Urinary bladder (tissue), 4 donors: Measurements from ENCODE around the gene SLC35E1. TPM values are rescaled to one million over a fixed set of nuclear protein-coding genes. Genes with fewer than 3 reads are reported as not detected.
"Not testable (repeated sequence)": the region's sequence is repeated elsewhere in the genome, so short reads cannot be mapped to it uniquely, and the experiment has no call there.

Experiments
- DNase-seq: peaks from one replicate; pipeline ENCODE4 v3.0.0-alpha.2; 2015; ENCODE audit errors: extremely low spot score
- H3K27ac ChIP-seq: one replicate; pipeline ENCODE4 v1.5.1; 2013; ENCODE audit warnings: low read depth, mild to moderate bottlenecking, moderate library complexity
- H3K36me3 ChIP-seq: one replicate; pipeline ENCODE4 v1.6.1; 2013; ENCODE audit warnings: mild to moderate bottlenecking, moderate library complexity; ENCODE audit not compliant: insufficient read depth
- H3K4me1 ChIP-seq: one replicate; pipeline ENCODE4 v1.6.1; 2013; ENCODE audit warnings: mild to moderate bottlenecking, moderate library complexity; ENCODE audit not compliant: insufficient read depth
- H3K4me3 ChIP-seq: one replicate; pipeline ENCODE4 v1.5.1; 2013; ENCODE audit warnings: low read depth, low read length
- WGBS: extraction: QIAGEN DNeasy Blood & Tissue Kit; methylation state at CpG from one replicate; pipeline ENCODE4 v1.1.7; 2013; 5-methylcytosine and 5-hydroxymethylcytosine counted together
- polyA plus RNA-seq: library from polyadenylated mRNA; stranded (reverse); fragments of 200-250 nt; gene quantifications from one replicate; pipeline ENCODE4 v1.2.3, GENCODE V29; 2013
- small RNA-seq: library from RNA; depleted of rRNA; stranded (forward); fragments of <200 nt; gene quantifications from one replicate; pipeline ENCODE3, GENCODE V24; 2014
- total RNA-seq: library from RNA; depleted of rRNA; stranded (reverse); fragments of >200 nt; gene quantifications from one replicate; pipeline ENCODE4 v1.2.3, GENCODE V29; 2014
- donor health status: healthy with polysubstance abuse.
- donor health status: healthy.

The SLC35E1 gene
- total and polyA plus RNA-seq, 2 donors = 18.9 to 22.8 TPM

DNA sequence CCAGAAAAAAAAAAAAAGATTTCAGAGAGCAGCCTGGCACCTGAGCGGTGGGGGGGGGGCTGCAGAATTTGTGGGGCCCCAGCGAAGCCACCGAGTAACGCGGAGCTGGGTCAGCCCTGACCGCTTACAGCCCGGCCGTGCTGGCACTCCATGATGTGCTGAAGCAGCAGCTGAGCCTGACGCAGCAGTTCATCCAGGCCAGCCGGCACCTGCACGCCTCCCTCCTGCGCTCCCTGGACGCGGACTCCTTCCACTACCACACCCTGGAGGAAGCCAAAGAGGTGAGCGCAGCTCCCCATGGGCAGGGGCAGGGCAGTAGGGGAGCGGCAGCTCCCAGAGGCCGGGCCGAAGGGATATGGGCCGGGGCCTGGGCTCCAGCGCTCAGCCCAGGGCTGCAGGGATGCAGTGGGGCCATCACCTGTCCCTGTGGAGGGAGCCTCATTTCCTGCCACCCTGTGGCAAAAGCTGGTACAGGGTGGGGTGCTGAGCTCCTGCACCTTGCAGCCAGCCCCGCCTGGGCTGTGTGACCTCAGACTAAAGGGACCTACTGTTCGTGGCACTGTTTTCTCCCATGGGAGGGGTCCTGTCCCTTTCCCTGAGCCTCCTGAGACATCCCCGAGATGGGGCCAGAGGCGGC, 57.7 kb downstream of the SLC35E1 start:
- Histone ChIP-seq H3K4me3 (no peak overlapping the region), H3K36me3 (peaks cover 7% of the 10 kb centered on the region), H3K4me1 (no peaks in the 10 kb centered on the region), H3K27ac (no peak overlapping the region)
- WGBS = 93% methylated on average over 24 of the region's 24 CpGs
- DNase-seq = no peak

DNA sequence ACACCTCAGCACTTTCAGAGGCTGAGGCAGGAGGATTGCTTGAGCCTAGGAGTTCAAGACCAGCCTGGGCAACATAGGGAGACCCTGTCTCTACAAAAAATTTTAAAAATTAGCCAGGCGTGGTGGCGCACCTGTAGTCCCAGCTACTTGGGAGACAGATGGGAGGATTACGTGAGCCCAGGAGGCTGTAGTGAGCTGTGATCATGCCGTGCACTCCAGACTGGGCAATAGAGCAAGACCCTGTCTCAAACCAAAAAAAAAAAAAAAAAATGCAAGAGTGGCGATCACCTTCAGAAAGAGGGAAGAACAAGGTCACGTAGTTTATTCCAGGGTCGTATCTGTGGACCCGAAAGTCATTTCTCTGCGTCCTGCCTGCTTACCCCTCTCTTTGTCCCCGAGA, 59.6 kb downstream of the SLC35E1 start:
- not testable (repeated sequence) for DNase-seq, H3K36me3 ChIP-seq, H3K27ac ChIP-seq, H3K4me1 ChIP-seq, H3K4me3 ChIP-seq
- WGBS = 95% methylated on average over 10 of the region's 10 CpGs

GRCh38 chr19:16509141-16510061, 62.8 kb downstream of the SLC35E1 start:
- no peaks in the 10 kb centered on the region for H3K4me1 ChIP-seq
- H3K36me3 ChIP-seq = no peaks in the 10 kb centered on the region
- 80% methylated on average over 28 of the region's 28 CpGs for WGBS
- DNase-seq = no peak
- H3K4me3 ChIP-seq = no peak overlapping the region
- H3K27ac ChIP-seq = no peak overlapping the region

DNA sequence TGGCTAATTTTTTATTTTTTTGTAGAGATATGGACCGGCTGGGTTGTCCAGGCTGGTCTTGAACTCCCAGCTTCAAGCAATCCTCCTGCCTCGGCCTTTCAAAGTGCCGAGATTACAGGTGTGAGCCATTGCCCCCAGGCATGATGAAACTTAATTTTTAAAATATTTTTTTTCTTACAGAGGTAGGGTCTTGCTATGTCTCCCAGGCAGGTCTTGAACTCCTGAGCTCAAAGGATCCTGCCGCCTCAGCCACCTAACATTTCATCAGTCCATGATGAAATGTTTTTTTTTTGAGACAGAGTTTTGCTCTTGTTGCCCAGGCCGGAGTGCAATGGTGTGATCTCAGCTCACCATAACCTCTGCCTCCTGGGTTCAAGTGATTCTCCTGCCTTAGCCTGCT, 63.7 kb downstream of the SLC35E1 start:
- Histone ChIP-seq H3K36me3 (no peaks in the 10 kb centered on the region), H3K27ac (no peak overlapping the region), H3K4me3 (no peak overlapping the region)

GRCh38 chr19:16506961-16507360, 65.3 kb downstream of the SLC35E1 start:
- 95% methylated on average over 6 of the region's 6 CpGs for WGBS
- H3K36me3 ChIP-seq = no peaks in the 10 kb centered on the region
- no peak overlapping the region for H3K4me3 ChIP-seq
- no peaks in the 10 kb centered on the region for H3K4me1 ChIP-seq
- H3K27ac ChIP-seq = no peak overlapping the region
- DNase-seq = no peak

More for the DNA sequence above, 63.7 kb downstream of the SLC35E1 start:
- 97% methylated on average over 5 of the region's 5 CpGs for WGBS
- DNase-seq = no peak
- no peaks in the 10 kb centered on the region for H3K4me1 ChIP-seq

GRCh38 chr19:16506161-16506560, 66.1 kb downstream of the SLC35E1 start:
- 95% methylated on average over 11 of the region's 11 CpGs for WGBS
- H3K4me1 ChIP-seq, DNase-seq, H3K4me3 ChIP-seq, H3K36me3 ChIP-seq, H3K27ac ChIP-seq: not testable (repeated sequence)

DNA sequence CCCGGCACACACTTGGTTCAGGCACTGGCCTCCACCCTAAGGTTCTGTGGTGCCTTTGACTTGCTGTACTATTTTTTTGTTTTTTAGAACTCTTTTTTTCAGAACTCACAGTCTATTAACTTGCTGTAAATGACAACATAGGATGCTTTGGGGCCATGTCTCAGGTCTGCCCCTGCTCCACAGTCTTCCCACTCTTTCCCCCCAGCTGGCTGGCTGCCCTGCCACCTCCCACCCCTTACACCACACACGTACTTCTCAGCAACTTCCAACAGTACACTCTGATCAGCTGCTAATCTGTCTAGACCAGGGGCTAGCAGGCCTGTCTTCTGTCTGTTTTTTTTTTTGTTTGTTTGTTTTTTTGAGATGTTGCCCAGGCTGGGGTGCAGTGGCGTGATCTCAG, 67.9 kb downstream of the SLC35E1 start:
- DNase-seq = no peak
- Histone ChIP-seq H3K4me3 (no peak overlapping the region), H3K27ac (no peak overlapping the region), H3K36me3 (no peaks in the 10 kb centered on the region), H3K4me1 (no peaks in the 10 kb centered on the region)
- WGBS = 86% methylated on average over 3 of the region's 3 CpGs

Small RNA genes lying within 50 kb of the gene (small RNA-seq; reads per million reads assigned to genes)
- not detected for gene RN7SL146P

Other genes starting within 250 kb of the SLC35E1 start
- gene KLF2, start 247.6 kb downstream of the SLC35E1 start, total RNA-seq = 14.2 TPM
- gene KLF2, start 247.6 kb downstream of the SLC35E1 start, polyA plus RNA-seq = 155 TPM
- gene EPS15L1, start 100.4 kb downstream of the SLC35E1 start, total RNA-seq = 18.6 TPM
- gene EPS15L1, start 100.4 kb downstream of the SLC35E1 start, polyA plus RNA-seq = 28.3 TPM
- gene CALR3, start 76.2 kb downstream of the SLC35E1 start, total RNA-seq = not detected
- not detected for gene CALR3, start 76.2 kb downstream of the SLC35E1 start, polyA plus RNA-seq
- 4.7 TPM for gene C19orf44, start 76.0 kb downstream of the SLC35E1 start, total RNA-seq
- 6.2 TPM for gene C19orf44, start 76.0 kb downstream of the SLC35E1 start, polyA plus RNA-seq
- gene CHERP, start 30.0 kb downstream of the SLC35E1 start, total RNA-seq = 12.8 TPM
- gene CHERP, start 30.0 kb downstream of the SLC35E1 start, polyA plus RNA-seq = 27.2 TPM
- gene MED26, start 55.8 kb upstream of the SLC35E1 start, total RNA-seq = 3.5 TPM
- gene MED26, start 55.8 kb upstream of the SLC35E1 start, polyA plus RNA-seq = 7.6 TPM
- 73.8 TPM for gene SMIM7, start 87.7 kb upstream of the SLC35E1 start, total RNA-seq
- 84.3 TPM for gene SMIM7, start 87.7 kb upstream of the SLC35E1 start, polyA plus RNA-seq
- 8.0 TPM for gene TMEM38A, start 88.7 kb upstream of the SLC35E1 start, total RNA-seq
- gene TMEM38A, start 88.7 kb upstream of the SLC35E1 start, polyA plus RNA-seq = 4.2 TPM
- gene NWD1, start 147.4 kb upstream of the SLC35E1 start, total RNA-seq = 0.74 TPM
- gene NWD1, start 147.4 kb upstream of the SLC35E1 start, polyA plus RNA-seq = 0.14 TPM